Activated T-helper 1 cell treated with anti-CD3 and anti-CD28 coated beads, Interleukin-12 subunit alpha, Interleukin-12 subunit beta, Interleukin-2, Interleukin-4 antibody, amounts not matched to agents 30 ng/mL and 10 ng/mL and 1 ng/mL, durations not matched to agents 14 hours and 24 hours and 36 hours (primary cell): Measurements from ENCODE around the gene OR2T11. TPM values are rescaled to one million over a fixed set of nuclear protein-coding genes. Genes with fewer than 3 reads are reported as not detected.
"Not testable (repeated sequence)": the region's sequence is repeated elsewhere in the genome, so short reads cannot be mapped to it uniquely, and the experiment has no call there.

ENCODE experiments used
- DNase-seq: peaks from one replicate; pipeline ENCODE4 v3.0.0; 2021; ENCODE audit warnings: low spot score
- H3K27ac Mint-ChIP-seq: one replicate; pipeline ENCODE4 v1.8.0; 2021; ENCODE audit warnings: mild to moderate bottlenecking, mixed read lengths
- H3K27me3 Mint-ChIP-seq: one replicate; pipeline ENCODE4 v1.8.0; 2022; ENCODE audit warnings: mild to moderate bottlenecking, moderate library complexity, mixed read lengths; ENCODE audit not compliant: insufficient read depth
- H3K36me3 Mint-ChIP-seq: one replicate; pipeline ENCODE4 v1.8.0; 2021; ENCODE audit warnings: low read depth, mixed read lengths
- H3K4me1 Mint-ChIP-seq: one replicate; pipeline ENCODE4 v1.8.0; 2021; ENCODE audit warnings: low read depth, mixed read lengths
- H3K4me3 Mint-ChIP-seq: one replicate; pipeline ENCODE4 v1.8.0; 2021; ENCODE audit warnings: mild to moderate bottlenecking, moderate library complexity, mixed read lengths
- H3K9me3 Mint-ChIP-seq: one replicate; pipeline ENCODE4 v1.8.0; 2021; ENCODE audit warnings: mixed read lengths
- intact Hi-C: fragments of 100-400 bp; cut with micrococcal nuclease; formaldehyde crosslinking; loops from one replicate; pipeline ENCODE4 v1.15.1; 2024
- total RNA-seq: library from RNA; stranded (reverse); gene quantifications from 2 replicates; pipeline ENCODE4 v1.2.3, GENCODE V29; 2022

Gene OR2T11
- total RNA-seq, 1 donor from 2014 or later, result not detected

DNA sequence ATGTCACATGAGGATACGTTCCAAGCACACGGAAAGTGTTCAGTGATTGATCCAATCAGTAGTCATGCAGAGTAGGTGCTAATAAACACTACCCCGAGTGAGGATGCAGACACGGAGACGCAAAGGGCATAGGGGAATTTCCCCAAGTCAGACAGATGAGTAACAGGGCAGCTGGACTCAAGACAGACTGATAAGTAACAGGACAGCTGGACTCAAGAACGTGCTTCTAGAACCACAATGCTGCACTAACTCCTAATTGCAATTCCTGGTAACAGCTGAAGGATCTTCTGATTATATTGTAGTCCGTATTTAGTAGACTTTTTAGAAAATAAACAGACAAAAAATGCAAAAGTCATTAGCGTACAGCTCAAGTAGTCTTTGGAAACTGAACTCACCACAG, 35.5 kb downstream of the OR2T11 start:
- H3K27me3 Mint-ChIP-seq, result no peaks in the 10 kb centered on the region
- intact Hi-C loops, result no loop called here

DNA sequence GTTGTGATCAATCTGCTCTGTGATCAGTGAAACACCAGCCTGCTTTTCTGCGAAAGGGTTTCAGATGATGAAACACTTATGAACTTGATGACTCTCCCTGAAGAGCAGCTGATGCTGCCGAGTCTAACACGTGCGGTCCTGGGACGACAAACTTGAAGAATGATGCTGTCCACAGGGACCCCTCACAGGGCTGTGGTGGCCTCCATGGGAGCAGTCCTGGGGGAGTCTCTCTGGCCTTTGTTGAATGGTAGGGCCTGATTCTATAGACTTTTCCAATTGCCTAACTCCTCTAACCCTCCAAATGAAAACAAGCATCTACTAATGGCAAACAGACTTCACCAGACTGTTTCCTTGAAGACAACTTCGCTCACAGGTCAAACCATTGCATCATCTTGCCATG, 37.3 kb downstream of the OR2T11 start, which contains the start of gene OR2T10:
TSS of gene OR2T10 (minus strand) at position 112 of the 400 bp plus-strand sequence. CDS start 3,932 bp downstream, outside the sequence.
- Mint-ChIP-seq H3K36me3 (no peaks in the 10 kb centered on the region), H3K27ac (no peak within 1 kb of the TSS), H3K27me3 (no peaks in the 10 kb centered on the region), H3K4me1 (peaks cover 5% of the 10 kb centered on the region), H3K9me3 (no peaks in the 10 kb centered on the region), H3K4me3 (no peak within 1 kb of the TSS)
- DNase-seq, result no peak
- intact Hi-C loops, result no loop called here

More for the DNA sequence above, 35.5 kb downstream of the OR2T11 start:
- H3K9me3 Mint-ChIP-seq, result no peaks in the 10 kb centered on the region
- peaks cover 5% of the 10 kb centered on the region for H3K4me1 Mint-ChIP-seq
- no peaks in the 10 kb centered on the region for H3K36me3 Mint-ChIP-seq
- no peak overlapping the region for H3K27ac Mint-ChIP-seq
- DNase-seq, result no peak
- H3K4me3 Mint-ChIP-seq, result no peak overlapping the region

DNA sequence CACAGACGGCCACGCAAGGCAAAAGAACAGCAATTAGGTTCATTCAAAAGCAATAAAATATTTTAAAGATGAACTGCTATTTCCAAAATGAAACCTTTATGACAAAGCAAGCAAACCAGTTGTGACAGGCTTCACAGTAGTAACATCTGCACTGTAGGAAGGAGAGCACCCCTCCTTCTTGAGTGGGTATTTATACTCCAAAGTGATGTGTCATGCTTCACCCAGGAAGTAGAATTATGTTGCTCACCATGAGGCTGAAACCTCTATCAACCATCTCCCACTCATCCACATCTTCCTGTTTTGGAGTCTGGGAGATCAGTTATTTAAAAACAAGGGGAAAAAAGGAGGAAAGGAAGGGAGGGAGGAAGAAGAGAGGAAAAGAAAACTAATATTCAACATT, 38.3 kb downstream of the OR2T11 start:
- intact Hi-C loops, result no loop called here
- no peaks in the 10 kb centered on the region for H3K27me3 Mint-ChIP-seq
- no peak overlapping the region for H3K4me3 Mint-ChIP-seq
- H3K27ac Mint-ChIP-seq, result no peak overlapping the region
- peaks cover 5% of the 10 kb centered on the region for H3K4me1 Mint-ChIP-seq
- H3K9me3 Mint-ChIP-seq, result no peaks in the 10 kb centered on the region
- no peaks in the 10 kb centered on the region for H3K36me3 Mint-ChIP-seq
- no peak for DNase-seq

DNA sequence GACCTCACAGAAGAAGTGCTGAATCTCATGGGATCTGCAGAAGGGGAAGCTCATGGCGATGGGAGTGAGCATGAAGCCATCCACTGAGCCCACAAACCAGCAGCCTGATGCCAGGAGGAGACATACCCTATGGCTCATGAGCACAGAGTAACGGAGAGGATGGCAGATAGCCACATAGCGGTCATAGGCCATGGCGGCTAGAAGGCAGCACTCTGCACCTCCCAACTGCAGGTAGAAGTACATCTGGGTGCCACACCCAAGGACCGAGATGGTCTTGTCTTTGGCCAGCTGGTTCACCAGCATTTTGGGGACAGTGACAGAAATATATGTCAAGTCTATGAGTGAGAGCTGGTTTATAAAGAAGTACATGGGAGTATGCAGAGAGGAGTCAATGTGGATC, 41.7 kb downstream of the OR2T11 start:
- H3K27ac Mint-ChIP-seq, result no peak overlapping the region
- no peak overlapping the region for H3K4me3 Mint-ChIP-seq
- H3K9me3 Mint-ChIP-seq, result no peaks in the 10 kb centered on the region
- intact Hi-C loops, result no loop called here
- no peaks in the 10 kb centered on the region for H3K36me3 Mint-ChIP-seq
- no peaks in the 10 kb centered on the region for H3K27me3 Mint-ChIP-seq
- peaks cover 5% of the 10 kb centered on the region for H3K4me1 Mint-ChIP-seq
- DNase-seq, result no peak

DNA sequence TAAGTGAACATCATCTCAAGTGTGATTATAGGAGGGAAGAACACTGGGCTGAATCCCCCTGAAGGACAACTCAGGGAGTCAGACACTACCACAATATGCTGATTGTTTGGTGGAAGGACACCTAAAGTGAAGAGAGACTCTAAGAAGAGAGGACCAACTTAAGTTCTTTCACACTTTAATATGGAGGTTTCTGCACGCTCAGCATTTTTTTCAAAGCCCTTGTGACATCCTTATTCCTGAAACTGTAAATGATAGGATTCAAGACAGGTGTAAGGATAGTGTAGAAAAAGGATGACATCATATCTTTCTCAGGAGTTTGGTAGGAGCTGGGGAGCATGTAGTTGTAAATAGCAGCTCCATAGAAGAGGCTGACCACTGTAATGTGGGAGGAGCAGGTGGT, 42.2 kb downstream of the OR2T11 start:
- H3K9me3 Mint-ChIP-seq, result no peaks in the 10 kb centered on the region
- H3K27ac Mint-ChIP-seq, result no peak overlapping the region
- intact Hi-C loops, result no loop called here
- H3K27me3 Mint-ChIP-seq, result peaks cover 1% of the 10 kb centered on the region
- H3K4me1 Mint-ChIP-seq, result peaks cover 5% of the 10 kb centered on the region
- no peak for DNase-seq
- H3K36me3 Mint-ChIP-seq, result no peaks in the 10 kb centered on the region
- no peak overlapping the region for H3K4me3 Mint-ChIP-seq

DNA sequence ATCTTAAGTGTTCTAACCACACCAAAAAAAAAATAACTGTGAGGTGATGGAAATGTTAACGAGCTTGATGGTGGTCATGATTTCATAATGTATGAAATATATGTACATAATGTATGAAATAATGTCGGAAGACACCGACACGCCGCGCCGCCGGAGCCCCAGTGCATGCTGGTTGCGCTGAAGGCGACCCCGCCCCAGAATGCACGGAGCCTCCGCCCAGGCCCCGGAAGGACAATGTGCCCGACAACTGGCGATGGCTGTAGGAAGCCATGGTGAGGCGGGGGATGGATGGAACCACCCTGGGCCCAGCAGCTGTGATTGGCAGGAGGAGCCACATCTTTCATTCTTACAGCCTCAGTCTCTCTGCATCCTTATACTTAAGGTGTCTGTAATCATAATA, 44.8 kb downstream of the OR2T11 start:
- Mint-ChIP-seq H3K27me3 (peaks cover 3% of the 10 kb centered on the region), H3K4me3 (no peak overlapping the region)
- intact Hi-C loops, result no loop called here

DNA sequence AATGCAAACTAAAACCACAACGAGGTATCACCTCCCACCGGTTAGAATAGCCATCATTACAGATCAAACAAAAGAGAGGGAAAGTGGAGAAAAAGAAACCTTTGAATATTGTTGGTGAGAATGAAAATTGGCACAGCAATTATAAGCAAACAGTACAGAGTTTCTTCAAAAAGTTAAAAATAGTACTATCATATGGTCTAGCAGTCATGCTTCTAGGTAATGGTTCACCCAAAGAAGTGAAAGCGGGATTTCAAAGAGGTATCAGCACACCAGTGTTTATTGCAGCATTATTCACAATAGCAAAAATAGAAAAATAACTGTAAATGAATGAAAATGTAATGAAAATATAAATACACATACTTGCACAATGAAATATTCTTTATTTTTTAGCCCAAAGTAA, 45.6 kb downstream of the OR2T11 start:
- no peak for DNase-seq
- H3K9me3 Mint-ChIP-seq, result no peaks in the 10 kb centered on the region
- H3K4me3 Mint-ChIP-seq, result no peak overlapping the region

More for the DNA sequence above, 44.8 kb downstream of the OR2T11 start:
- H3K9me3 Mint-ChIP-seq, result no peaks in the 10 kb centered on the region
- H3K4me1 Mint-ChIP-seq, result no peaks in the 10 kb centered on the region
- no peak for DNase-seq
- H3K27ac Mint-ChIP-seq, result no peak overlapping the region
- H3K36me3 Mint-ChIP-seq, result no peaks in the 10 kb centered on the region

DNA sequence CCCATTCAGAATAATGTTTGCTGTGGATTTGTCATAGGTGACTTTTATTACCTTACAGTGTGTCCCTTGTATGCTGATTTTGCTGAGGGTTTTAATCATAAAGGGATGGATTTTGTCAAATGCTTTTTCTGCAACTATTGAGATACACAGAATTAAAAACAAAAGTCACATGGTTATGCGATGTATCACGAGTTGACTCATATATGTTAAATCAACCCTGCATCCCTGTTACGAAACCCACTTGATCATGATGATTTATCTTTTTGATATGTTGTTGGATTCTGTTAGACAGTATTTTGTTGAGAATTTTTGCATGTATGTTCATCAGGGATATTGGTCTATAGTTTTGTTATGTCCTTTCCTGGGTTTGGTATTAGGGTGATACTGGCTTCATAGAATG, 49.6 kb downstream of the OR2T11 start:
- intact Hi-C loops, result no loop called here
- no peak overlapping the region for H3K27ac Mint-ChIP-seq
- no peak for DNase-seq
- H3K36me3 Mint-ChIP-seq, result no peaks in the 10 kb centered on the region
- peaks cover 9% of the 10 kb centered on the region for H3K4me1 Mint-ChIP-seq
- H3K9me3 Mint-ChIP-seq, result no peaks in the 10 kb centered on the region
- H3K4me3 Mint-ChIP-seq, result no peak overlapping the region
- peaks cover 3% of the 10 kb centered on the region for H3K27me3 Mint-ChIP-seq

More for the DNA sequence above, 45.6 kb downstream of the OR2T11 start:
- Mint-ChIP-seq H3K36me3 (no peaks in the 10 kb centered on the region), H3K27ac (no peak overlapping the region), H3K27me3 (peaks cover 3% of the 10 kb centered on the region), H3K4me1 (peaks cover 7% of the 10 kb centered on the region)
- intact Hi-C loops, result no loop called here

DNA sequence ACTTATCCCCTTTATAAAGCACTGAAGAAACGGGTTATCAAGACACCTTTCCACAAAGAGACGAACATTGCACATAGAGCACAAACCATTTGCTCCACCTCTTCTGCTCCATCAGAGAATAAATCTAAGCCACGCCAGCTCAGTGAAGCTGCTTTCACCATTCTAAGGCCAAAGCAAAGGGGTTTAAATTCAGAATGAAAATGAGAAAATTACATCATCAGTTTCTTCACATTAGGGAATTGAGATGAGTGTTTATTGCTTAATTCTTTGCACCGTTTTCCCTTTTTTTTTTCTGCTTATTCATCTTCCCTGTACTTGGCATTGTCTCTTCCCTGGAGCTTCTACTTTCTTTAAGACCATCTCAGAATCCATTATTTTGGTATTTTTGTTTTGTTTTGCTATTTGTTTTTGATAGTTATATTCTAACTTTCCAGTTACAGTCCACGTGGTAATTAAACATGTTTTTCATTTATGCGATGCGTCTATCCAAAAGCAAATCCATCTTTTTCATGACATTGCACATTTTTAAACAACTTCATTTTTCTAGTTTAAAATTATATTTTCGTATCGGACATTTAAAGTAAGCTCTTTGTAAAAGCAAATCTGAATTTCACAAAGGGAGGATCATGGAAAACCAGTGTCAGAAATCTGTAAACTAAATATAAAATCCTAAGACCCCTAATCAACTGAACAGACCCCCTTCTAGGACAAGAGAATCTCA, 58.5 kb downstream of the OR2T11 start:
- Mint-ChIP-seq H3K4me1 (peaks cover 7% of the 10 kb centered on the region), H3K27me3 (no peaks in the 10 kb centered on the region)
- intact Hi-C loops, result no loop called here

DNA sequence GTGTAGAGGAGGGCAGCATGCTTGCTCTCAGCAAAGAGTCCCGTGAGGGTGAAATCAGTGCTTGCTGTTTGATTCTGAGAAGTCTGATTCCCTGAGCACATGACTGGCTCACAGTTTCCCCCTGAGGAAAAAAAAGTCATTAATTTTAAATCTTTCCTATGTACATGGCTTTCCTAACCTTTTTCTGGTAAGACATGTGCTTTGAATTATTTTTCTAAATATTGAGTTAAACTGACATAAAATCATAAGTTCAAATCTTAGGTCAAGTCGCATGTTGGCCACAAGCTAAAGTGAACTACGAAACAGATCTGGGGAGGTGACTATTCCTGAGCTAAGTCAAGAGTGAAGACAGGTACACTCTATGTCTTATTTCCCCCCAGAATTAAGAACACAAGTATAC, 60.2 kb downstream of the OR2T11 start, which contains the start of gene OR2T34:
TSS of gene OR2T34 (minus strand) at position 101 of the 400 bp plus-strand sequence. CDS start at position 101, 0 bp downstream.
- DNase-seq, H3K9me3 Mint-ChIP-seq, H3K4me1 Mint-ChIP-seq, H3K27ac Mint-ChIP-seq, H3K36me3 Mint-ChIP-seq, H3K4me3 Mint-ChIP-seq, H3K27me3 Mint-ChIP-seq: not testable (repeated sequence)
- intact Hi-C loops, result loop anchor here (5.0 kb wide), 1 partner anchor 102 kb away; the partner anchor contains the start of gene OR2T3

More for the DNA sequence above, 58.5 kb downstream of the OR2T11 start:
- H3K27ac Mint-ChIP-seq, result no peak overlapping the region
- DNase-seq, result no peak
- no peaks in the 10 kb centered on the region for H3K9me3 Mint-ChIP-seq
- H3K36me3 Mint-ChIP-seq, result no peaks in the 10 kb centered on the region
- no peak overlapping the region for H3K4me3 Mint-ChIP-seq

DNA sequence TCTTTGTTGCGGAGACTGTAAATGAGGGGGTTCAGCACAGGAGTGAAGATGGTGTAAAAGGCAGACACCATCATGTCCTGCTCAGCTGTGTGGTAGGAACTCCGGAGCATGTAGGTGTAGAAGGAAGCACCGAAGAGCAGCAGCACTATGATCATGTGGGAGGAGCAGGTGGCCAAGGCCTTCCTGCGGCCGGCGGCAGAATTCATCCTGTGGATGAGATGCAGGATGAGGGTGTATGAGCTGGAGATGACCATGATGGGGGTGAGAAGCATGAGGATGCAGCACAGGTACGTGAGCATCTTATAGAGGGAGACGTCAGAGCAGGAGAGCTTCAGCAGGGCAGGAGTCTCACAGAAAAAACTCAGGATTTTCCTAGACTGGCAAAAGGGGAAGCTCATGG, 61.0 kb downstream of the OR2T11 start:
- H3K27ac Mint-ChIP-seq, H3K4me1 Mint-ChIP-seq, H3K4me3 Mint-ChIP-seq, DNase-seq, H3K9me3 Mint-ChIP-seq, H3K36me3 Mint-ChIP-seq, H3K27me3 Mint-ChIP-seq: not testable (repeated sequence)
- intact Hi-C loops, result loop anchor here (5.0 kb wide), 1 partner anchor 102 kb away; the partner anchor contains the start of gene OR2T3
